HCT116 (cell line): Measurements from ENCODE around the gene CAMK2N2. TPM values are rescaled to one million over a fixed set of nuclear protein-coding genes. Genes with fewer than 3 reads are reported as not detected.

ENCODE experiments used
- ATAC-seq: fragments of 200-7000 bp; cut with Tn5 transposase; 2 replicates; pipeline ENCODE4 v1.9.1; 2020; ENCODE audit warnings: mild to moderate bottlenecking, moderate library complexity
- BruUV-seq: library from RNA; stranded (reverse); fragments of 400-500 nt; replicated peaks from 2 replicates; lab custom pipeline; 2021; lab: Mats Ljungman, UMichigan
- CTCF ChIA-PET: fragments of 300-600 bp; sonication (Branson Sonifier 250); formaldehyde crosslinking; loops from one replicate; lab custom pipeline; 2021; ENCODE audit warnings: antibody characterized with exemption; lab: Charles Lee
- POLR2A ChIA-PET: fragments of 300-600, 350-600 bp; sonication (Branson Sonifier 250); formaldehyde crosslinking; loops from one replicate; lab custom pipeline; 2021; ENCODE audit warnings: antibody characterized with exemption; lab: Charles Lee
- RAD21 ChIA-PET, 2 experiments: fragments of 300-600 bp; sonication (Branson Sonifier 250); formaldehyde crosslinking; loops; one replicate each; lab custom pipeline; 2023; ENCODE audit warnings: low total read pairs in 2 of 2; ENCODE audit not compliant: uncharacterized antibody in 2 of 2, unreplicated experiment in 2 of 2, low non-redundant PET in 1 of 2; lab: Charles Lee
- DNase-seq: peaks from one replicate; pipeline ENCODE4 v3.0.0-alpha.2; 2010; ENCODE audit warnings: low read depth, low spot score
- H2AFZ ChIP-seq: fragments of 200-600 bp; shearing (Covaris generic), sonication (generic); 2 replicates; pipeline ENCODE4 v1.6.1; 2017; ENCODE audit warnings: low read depth, mixed run types, mixed read lengths, antibody characterized with exemption, low read length; ENCODE audit not compliant: poor library complexity, severe bottlenecking
- H3K27ac ChIP-seq: 2 replicates; pipeline ENCODE4 v1.5.1; 2012; ENCODE audit warnings: low read depth, low read length
- H3K27me3 ChIP-seq: fragments of 200-600 bp; sonication (generic); 2 replicates; pipeline ENCODE4 v1.6.1; 2016; ENCODE audit warnings: mixed run types, low read length, mixed read lengths; ENCODE audit not compliant: insufficient read depth
- H3K36me3 ChIP-seq, 2 experiments: fragments of 200-500 bp in 1 of 2; fragments of 200-600 bp in 1 of 2; sonication (Bioruptor generic) in 1 of 2; sonication (generic) in 1 of 2; 2 replicates each; pipeline versions ENCODE4 v1.5.1 to v1.6.1; 2014 to 2016; ENCODE audit warnings: low read length in 2 of 2, inconsistent platforms in 1 of 2, mixed read lengths in 1 of 2, mixed run types in 1 of 2; ENCODE audit not compliant: insufficient read depth in 2 of 2, control insufficient read depth in 1 of 2
- H3K4me1 ChIP-seq, 2 experiments: fragments of 200-600 bp in 1 of 2; sonication (generic) in 1 of 2; 2 replicates each; pipeline versions ENCODE4 v1.5.1 to v1.6.1; 2012 to 2017; ENCODE audit warnings: low read length in 2 of 2, inconsistent platforms in 1 of 2, mild to moderate bottlenecking in 1 of 2, mixed read lengths in 1 of 2, mixed run types in 1 of 2, moderate library complexity in 1 of 2; ENCODE audit not compliant: insufficient read depth in 2 of 2, control insufficient read depth in 1 of 2
- H3K4me2 ChIP-seq: fragments of 200-600 bp; sonication (generic); 2 replicates; pipeline ENCODE4 v1.6.1; 2017; ENCODE audit warnings: mixed run types, low read length, mixed read lengths
- H3K4me3 ChIP-seq, 2 experiments: fragments of 200-600 bp in 1 of 2; sonication (generic) in 1 of 2; replicated peaks in 1 of 2; 2 replicates each; pipeline ENCODE4 v1.5.1; 2011 to 2016; ENCODE audit warnings: low read length in 2 of 2, control low read depth in 1 of 2, low read depth in 1 of 2, mild to moderate bottlenecking in 1 of 2, mixed read lengths in 1 of 2, mixed run types in 1 of 2
- H3K79me2 ChIP-seq: fragments of 200-600 bp; sonication (generic); 2 replicates; pipeline ENCODE4 v1.6.1; 2017; ENCODE audit warnings: mild to moderate bottlenecking, mixed run types, low read length, moderate library complexity, mixed read lengths; ENCODE audit not compliant: insufficient read depth
- H3K9ac ChIP-seq: fragments of 200-600 bp; sonication (generic); 2 replicates; pipeline ENCODE4 v1.6.1; 2016; ENCODE audit warnings: low read length, mixed read lengths
- H3K9me2 ChIP-seq: fragments of 200-600 bp; sonication (generic), shearing (Covaris generic); 2 replicates; pipeline ENCODE4 v1.6.1; 2017; ENCODE audit warnings: mixed run types, mild to moderate bottlenecking, moderate library complexity; ENCODE audit not compliant: insufficient read depth
- H3K9me3 ChIP-seq, 2 experiments: fragments of 200-500 bp in 1 of 2; fragments of 200-600 bp in 1 of 2; sonication (Bioruptor generic) in 1 of 2; sonication (generic) in 1 of 2; 2 replicates each; pipeline ENCODE4 v1.6.1; 2014 to 2017; ENCODE audit warnings: low read length in 2 of 2, mixed read lengths in 2 of 2, inconsistent platforms in 1 of 2, low read depth in 1 of 2, mild to moderate bottlenecking in 1 of 2, mixed run types in 1 of 2, moderate library complexity in 1 of 2; ENCODE audit not compliant: control insufficient read depth in 1 of 2, insufficient read depth in 1 of 2
- H4K20me1 ChIP-seq: fragments of 200-600 bp; sonication (generic), shearing (Covaris generic); 2 replicates; pipeline ENCODE4 v1.6.1; 2017; ENCODE audit warnings: mixed run types, mild to moderate bottlenecking, moderate library complexity; ENCODE audit not compliant: insufficient read depth
- CEBPB ChIP-seq: IDR thresholded peaks from 2 replicates; pipeline ENCODE4 v1.6.1; 2012; ENCODE audit warnings: low read depth
- EGR1 ChIP-seq: IDR thresholded peaks from 2 replicates; pipeline ENCODE4 v1.6.1; 2012; ENCODE audit warnings: low read depth
- ELF1 ChIP-seq: IDR thresholded peaks from 2 replicates; pipeline ENCODE4 v1.6.1; 2012; ENCODE audit warnings: low read depth, borderline replicate concordance
- EZH2phosphoT487 ChIP-seq: fragments of 200-600 bp; IDR thresholded peaks from 2 replicates; pipeline ENCODE4 v1.6.1; 2018; ENCODE audit warnings: antibody characterized with exemption, borderline replicate concordance
- FOSL1 ChIP-seq: IDR thresholded peaks from 2 replicates; pipeline ENCODE4 v1.6.1; 2012; ENCODE audit warnings: low read depth
- REST ChIP-seq: IDR thresholded peaks from 2 replicates; pipeline ENCODE4 v1.6.1; 2012; ENCODE audit warnings: low read depth
- SIN3A ChIP-seq: IDR thresholded peaks from 2 replicates; pipeline ENCODE4 v1.6.1; 2012; ENCODE audit warnings: low read depth
- SP1 ChIP-seq: IDR thresholded peaks from 2 replicates; pipeline ENCODE4 v1.6.1; 2012; ENCODE audit warnings: low read depth
- SRF ChIP-seq: IDR thresholded peaks from 2 replicates; pipeline ENCODE4 v1.6.1; 2012; ENCODE audit warnings: low read depth
- YY1 ChIP-seq: IDR thresholded peaks from 2 replicates; pipeline ENCODE4 v1.6.1; 2011; ENCODE audit warnings: low read length, low read depth, moderate library complexity, mild to moderate bottlenecking; ENCODE audit not compliant: insufficient replicate concordance; ENCODE audit errors: extremely low read depth
- ZFX ChIP-seq: fragments of 450-650 bp; IDR thresholded peaks from 2 replicates; pipeline ENCODE4 v1.6.1; 2017
- ZNF274 ChIP-seq: fragments of 200-500 bp; sonication (Bioruptor generic); IDR thresholded peaks from 2 replicates; pipeline ENCODE4 v1.6.1; 2014; ENCODE audit warnings: mild to moderate bottlenecking, low read depth, low read length, inconsistent platforms
- intact Hi-C: fragments of 100-400 bp; cut with micrococcal nuclease; formaldehyde crosslinking; loops from 2 replicates; pipeline ENCODE4 v1.10.0; 2022
- total RNA-seq: library from RNA; stranded (reverse); gene quantifications from one replicate; pipeline ENCODE4 v1.2.1, GENCODE V29; 2021; ENCODE audit not compliant: unreplicated experiment
- TF ChIP-seq, protein P1 (sequence below), 3 experiments: fragments of 200-600 bp in 1 of 3; sonication (generic) in 1 of 3; IDR thresholded peaks in 2 of 3; conservative IDR thresholded peaks in 1 of 3; 2 replicates each; pipeline ENCODE4 v1.5.1; 2012 to 2017; ENCODE audit warnings: low read depth in 2 of 3, low read length in 2 of 3, antibody characterized with exemption in 1 of 3, borderline replicate concordance in 1 of 3, control low read depth in 1 of 3, mild to moderate bottlenecking in 1 of 3, mixed read lengths in 1 of 3, mixed run types in 1 of 3, moderate library complexity in 1 of 3; ENCODE audit not compliant: insufficient read depth in 1 of 3
- TF ChIP-seq, protein P2 (sequence below): IDR thresholded peaks from 2 replicates; pipeline ENCODE4 v1.6.1; 2011; ENCODE audit warnings: mild to moderate bottlenecking, low read length, moderate library complexity; ENCODE audit not compliant: insufficient replicate concordance; ENCODE audit errors: extremely low read depth

Gene CAMK2N2
- total RNA-seq, 1 experiment from 2014 or later = 5.1 TPM

DNA sequence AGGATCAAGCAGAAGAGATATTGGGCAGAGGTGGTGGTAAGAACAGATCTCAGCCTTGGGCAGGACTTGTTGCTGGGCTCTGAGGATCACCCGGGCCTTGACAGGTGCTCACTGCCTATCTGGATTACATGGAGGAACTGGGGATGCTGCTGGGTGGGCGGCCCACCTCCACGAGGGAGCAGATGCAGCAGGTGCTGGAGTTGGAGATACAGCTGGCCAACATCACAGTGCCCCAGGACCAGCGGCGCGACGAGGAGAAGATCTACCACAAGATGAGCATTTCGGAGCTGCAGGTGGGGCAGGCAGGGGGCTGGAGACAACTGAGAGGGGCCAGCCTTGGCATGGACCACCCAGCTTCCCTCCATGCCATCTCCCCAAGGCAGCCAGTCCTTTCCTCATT lies 22.3 kb upstream of the CAMK2N2 start (continued):
- TF ChIP-seq, protein P1, sequence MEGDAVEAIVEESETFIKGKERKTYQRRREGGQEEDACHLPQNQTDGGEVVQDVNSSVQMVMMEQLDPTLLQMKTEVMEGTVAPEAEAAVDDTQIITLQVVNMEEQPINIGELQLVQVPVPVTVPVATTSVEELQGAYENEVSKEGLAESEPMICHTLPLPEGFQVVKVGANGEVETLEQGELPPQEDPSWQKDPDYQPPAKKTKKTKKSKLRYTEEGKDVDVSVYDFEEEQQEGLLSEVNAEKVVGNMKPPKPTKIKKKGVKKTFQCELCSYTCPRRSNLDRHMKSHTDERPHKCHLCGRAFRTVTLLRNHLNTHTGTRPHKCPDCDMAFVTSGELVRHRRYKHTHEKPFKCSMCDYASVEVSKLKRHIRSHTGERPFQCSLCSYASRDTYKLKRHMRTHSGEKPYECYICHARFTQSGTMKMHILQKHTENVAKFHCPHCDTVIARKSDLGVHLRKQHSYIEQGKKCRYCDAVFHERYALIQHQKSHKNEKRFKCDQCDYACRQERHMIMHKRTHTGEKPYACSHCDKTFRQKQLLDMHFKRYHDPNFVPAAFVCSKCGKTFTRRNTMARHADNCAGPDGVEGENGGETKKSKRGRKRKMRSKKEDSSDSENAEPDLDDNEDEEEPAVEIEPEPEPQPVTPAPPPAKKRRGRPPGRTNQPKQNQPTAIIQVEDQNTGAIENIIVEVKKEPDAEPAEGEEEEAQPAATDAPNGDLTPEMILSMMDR (IDR thresholded peaks at IDR 0.05 in 2 of 3, conservative IDR thresholded peaks at IDR 0.05 in 1 of 3; ENCODE audit: borderline replicate concordance in 1 of 3, insufficient read depth in 1 of 3, low read depth in 2 of 3, low read length in 2 of 3) = no peak
- no peak for TF ChIP-seq ELF1
- TF ChIP-seq REST = no peak
- no peak for TF ChIP-seq ZNF274
- no peak for TF ChIP-seq EZH2phosphoT487
- no peak for TF ChIP-seq FOSL1

DNA sequence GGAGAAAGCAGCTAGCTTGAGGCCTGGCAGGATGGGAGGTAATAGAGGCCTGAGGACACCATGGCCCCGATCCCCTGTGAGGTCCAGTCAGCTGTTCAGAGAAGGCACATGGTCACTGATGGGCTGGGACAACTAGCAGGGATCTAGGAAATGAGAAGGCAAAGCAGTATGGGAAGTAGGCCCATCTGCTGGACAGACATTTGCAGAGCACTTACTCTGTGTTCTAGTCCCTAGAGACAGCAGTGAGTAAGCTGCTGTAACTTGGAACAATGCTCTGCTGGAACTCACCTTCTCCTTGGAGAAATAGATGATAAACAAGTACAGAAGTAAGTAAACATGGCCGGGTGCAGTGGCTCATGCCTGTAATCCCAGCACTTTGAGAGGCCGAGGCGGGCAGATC lies 21.6 kb upstream of the CAMK2N2 start:
- no peak overlapping the region for H3K4me3 ChIP-seq
- H4K20me1 ChIP-seq = no peaks in the 10 kb centered on the region
- H3K27me3 ChIP-seq = no peaks in the 10 kb centered on the region
- no peaks in the 10 kb centered on the region for H3K4me1 ChIP-seq
- H3K9me2 ChIP-seq = no peaks in the 10 kb centered on the region
- DNase-seq (no peak), ATAC-seq (no peak)
- no peaks in the 10 kb centered on the region for H3K9me3 ChIP-seq
- no peak overlapping the region for H3K4me2 ChIP-seq
- H3K27ac ChIP-seq = no peak overlapping the region
- RAD21 ChIA-PET = no interaction called here
- no peak overlapping the region for H3K9ac ChIP-seq
- BruUV-seq = no TSS peak
- no peak overlapping the region for H2AFZ ChIP-seq
- H3K79me2 ChIP-seq = no peaks in the 10 kb centered on the region
- POLR2A ChIA-PET = no interaction called here
- CTCF ChIA-PET = no interaction called here
- intact Hi-C loops = loop anchor here (10.0 kb wide), 2 partner anchors 268 to 818 kb away; partner anchors contain the start of gene ABCC5
- H3K36me3 ChIP-seq = no peaks in the 10 kb centered on the region
- TF ChIP-seq EZH2phosphoT487 (no peak), REST (no peak), YY1 (no peak), SRF (no peak), SP1 (no peak), ZFX (no peak), FOSL1 (no peak), EGR1 (no peak), CEBPB (no peak), SIN3A (no peak)
- TF ChIP-seq, protein P2, sequence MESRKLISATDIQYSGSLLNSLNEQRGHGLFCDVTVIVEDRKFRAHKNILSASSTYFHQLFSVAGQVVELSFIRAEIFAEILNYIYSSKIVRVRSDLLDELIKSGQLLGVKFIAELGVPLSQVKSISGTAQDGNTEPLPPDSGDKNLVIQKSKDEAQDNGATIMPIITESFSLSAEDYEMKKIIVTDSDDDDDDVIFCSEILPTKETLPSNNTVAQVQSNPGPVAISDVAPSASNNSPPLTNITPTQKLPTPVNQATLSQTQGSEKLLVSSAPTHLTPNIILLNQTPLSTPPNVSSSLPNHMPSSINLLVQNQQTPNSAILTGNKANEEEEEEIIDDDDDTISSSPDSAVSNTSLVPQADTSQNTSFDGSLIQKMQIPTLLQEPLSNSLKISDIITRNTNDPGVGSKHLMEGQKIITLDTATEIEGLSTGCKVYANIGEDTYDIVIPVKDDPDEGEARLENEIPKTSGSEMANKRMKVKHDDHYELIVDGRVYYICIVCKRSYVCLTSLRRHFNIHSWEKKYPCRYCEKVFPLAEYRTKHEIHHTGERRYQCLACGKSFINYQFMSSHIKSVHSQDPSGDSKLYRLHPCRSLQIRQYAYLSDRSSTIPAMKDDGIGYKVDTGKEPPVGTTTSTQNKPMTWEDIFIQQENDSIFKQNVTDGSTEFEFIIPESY = no peak
